HepG2 (cell line): ENCODE measurements around the gene ABTB2. TPM values are rescaled to one million over a fixed set of nuclear protein-coding genes. Genes with fewer than 3 reads are reported as not detected.

Experiments used
- ARHGAP35 ChIP-seq: sonication (generic); formaldehyde crosslinking; IDR thresholded peaks from 2 replicates; pipeline ENCODE4 v1.9.0; 2022; ENCODE audit warnings: mild to moderate bottlenecking, inconsistent platforms, moderate library complexity, missing genetic modification reagents, borderline replicate concordance
- LRRFIP1 ChIP-seq: sonication (generic); formaldehyde crosslinking; conservative IDR thresholded peaks from 2 replicates; pipeline ENCODE4 v1.4.0; 2020; ENCODE audit warnings: missing genetic modification reagents
- MEF2D ChIP-seq: sonication (generic); formaldehyde crosslinking; IDR thresholded peaks from 2 replicates; pipeline ENCODE4 v1.5.1; 2020; ENCODE audit warnings: mild to moderate bottlenecking, missing genetic modification reagents
- MTA3 ChIP-seq: sonication (generic); formaldehyde crosslinking; IDR thresholded peaks from 2 replicates; pipeline ENCODE4 v1.4.0; 2020; ENCODE audit warnings: missing genetic modification reagents
- NKX3-1 ChIP-seq: sonication (generic); formaldehyde crosslinking; IDR thresholded peaks from 2 replicates; pipeline ENCODE4 v1.5.0; 2020; ENCODE audit warnings: missing genetic modification reagents
- RFXAP ChIP-seq: sonication (generic); formaldehyde crosslinking; IDR thresholded peaks from 2 replicates; pipeline ENCODE4 v1.4.0; 2020; ENCODE audit warnings: missing genetic modification reagents, borderline replicate concordance
- SMAD3 ChIP-seq: sonication (generic); formaldehyde crosslinking; IDR thresholded peaks from 2 replicates; pipeline ENCODE4 v1.4.0; 2020; ENCODE audit warnings: missing genetic modification reagents
- TCF7L2 ChIP-seq: IDR thresholded peaks from 2 replicates; pipeline ENCODE4 v1.6.1; 2011; ENCODE audit warnings: mild to moderate bottlenecking, low read depth, low read length, moderate library complexity
- ZBTB39 ChIP-seq: sonication (generic); formaldehyde crosslinking; IDR thresholded peaks from 2 replicates; pipeline ENCODE4 v1.5.0; 2020; ENCODE audit warnings: missing genetic modification reagents
- ZNF460 ChIP-seq: sonication (generic); formaldehyde crosslinking; IDR thresholded peaks from 2 replicates; pipeline ENCODE4 v1.5.1; 2020; ENCODE audit warnings: missing genetic modification reagents, mild to moderate bottlenecking, borderline replicate concordance
- ZSCAN9 ChIP-seq: IDR thresholded peaks from 2 replicates; pipeline ENCODE4 v1.6.1; 2016; ENCODE audit warnings: borderline replicate concordance
- polyA plus RNA-seq, 8 experiments: library from polyadenylated mRNA; depleted of rRNA in 3 of 8; stranded (reverse) in 7 of 8; unstranded in 1 of 8; fragments of >200 nt; fragmentation: Illumina TruSeq in 4 of 8; extraction: Trizol in 4 of 8; gene quantifications; 2 replicates each; pipeline versions ENCODE4 v1.2.1 to v1.2.3, GENCODE V29; 2011 to 2016; ENCODE audit warnings: low read depth in 4 of 8, missing spikeins in 1 of 8, mixed read lengths in 1 of 8; ENCODE audit not compliant: insufficient read depth in 1 of 8
- total RNA-seq, 5 experiments: library from RNA; depleted of rRNA; stranded (reverse); fragments of >200 nt; fragmentation: Illumina TruSeq; extraction: Trizol; gene quantifications; 2 replicates each; pipeline ENCODE4 v1.2.3, GENCODE V29; 2016; ENCODE audit warnings: low read depth in 1 of 5
- TF ChIP-seq, protein P1 (sequence below): sonication (generic); formaldehyde crosslinking; IDR thresholded peaks from 2 replicates; pipeline ENCODE4 v1.5.1; 2020; ENCODE audit warnings: mild to moderate bottlenecking, missing genetic modification reagents, borderline replicate concordance
- TF ChIP-seq, protein P2 (sequence below): sonication (generic); formaldehyde crosslinking; IDR thresholded peaks from 2 replicates; pipeline ENCODE4 v1.4.0; 2020; ENCODE audit warnings: missing genetic modification reagents

ABTB2 gene
- total and polyA plus RNA-seq, 2 of the 13 experiments (the other 11 are each of a cell fraction or from before 2014, with no cell fraction given) = 5.1 to 15.4 TPM

DNA sequence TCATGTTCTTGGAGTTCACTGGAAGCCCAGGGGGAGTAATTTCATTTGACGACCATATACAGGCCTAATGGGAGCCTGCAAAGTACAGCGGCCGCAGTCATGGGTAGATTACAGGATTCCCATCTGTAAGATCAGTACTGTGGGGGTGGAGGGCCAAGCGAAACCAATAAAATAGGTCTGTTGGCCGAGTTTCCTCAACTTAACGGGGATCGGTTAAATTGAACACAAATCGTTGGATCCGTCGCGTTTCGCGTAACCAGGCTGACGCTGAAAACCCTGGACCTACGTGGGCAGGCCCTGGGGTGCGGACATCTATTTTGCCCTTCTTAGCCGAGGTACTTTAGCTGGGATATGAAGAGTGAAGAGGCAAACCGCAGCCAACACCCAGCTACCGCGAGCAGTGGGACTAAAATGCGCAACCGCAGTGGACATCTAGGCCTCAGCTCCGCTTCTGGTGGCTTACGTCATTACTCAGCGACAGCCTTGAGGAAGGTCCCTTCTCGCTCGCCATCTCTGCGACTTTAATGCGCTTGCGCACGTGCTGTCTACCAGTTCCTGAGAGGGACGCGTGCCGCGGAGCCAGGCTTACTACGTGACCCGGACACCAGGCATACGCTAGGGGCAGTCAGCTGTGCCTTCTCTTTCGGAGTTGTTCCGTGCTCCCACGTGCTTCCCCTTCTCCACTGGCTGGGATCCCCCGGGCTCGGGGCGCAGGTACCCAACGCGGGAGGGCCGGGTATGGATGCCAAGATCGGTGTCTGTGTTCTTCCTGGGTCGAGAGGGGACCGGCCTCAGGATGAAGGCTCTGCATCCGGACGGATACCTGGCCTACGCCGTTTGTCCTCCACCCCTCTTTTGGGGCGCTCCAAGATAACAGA is 252.5 kb downstream of the ABTB2 start, which contains the start of gene NAT10 (continued):
- TF ChIP-seq, protein P1, sequence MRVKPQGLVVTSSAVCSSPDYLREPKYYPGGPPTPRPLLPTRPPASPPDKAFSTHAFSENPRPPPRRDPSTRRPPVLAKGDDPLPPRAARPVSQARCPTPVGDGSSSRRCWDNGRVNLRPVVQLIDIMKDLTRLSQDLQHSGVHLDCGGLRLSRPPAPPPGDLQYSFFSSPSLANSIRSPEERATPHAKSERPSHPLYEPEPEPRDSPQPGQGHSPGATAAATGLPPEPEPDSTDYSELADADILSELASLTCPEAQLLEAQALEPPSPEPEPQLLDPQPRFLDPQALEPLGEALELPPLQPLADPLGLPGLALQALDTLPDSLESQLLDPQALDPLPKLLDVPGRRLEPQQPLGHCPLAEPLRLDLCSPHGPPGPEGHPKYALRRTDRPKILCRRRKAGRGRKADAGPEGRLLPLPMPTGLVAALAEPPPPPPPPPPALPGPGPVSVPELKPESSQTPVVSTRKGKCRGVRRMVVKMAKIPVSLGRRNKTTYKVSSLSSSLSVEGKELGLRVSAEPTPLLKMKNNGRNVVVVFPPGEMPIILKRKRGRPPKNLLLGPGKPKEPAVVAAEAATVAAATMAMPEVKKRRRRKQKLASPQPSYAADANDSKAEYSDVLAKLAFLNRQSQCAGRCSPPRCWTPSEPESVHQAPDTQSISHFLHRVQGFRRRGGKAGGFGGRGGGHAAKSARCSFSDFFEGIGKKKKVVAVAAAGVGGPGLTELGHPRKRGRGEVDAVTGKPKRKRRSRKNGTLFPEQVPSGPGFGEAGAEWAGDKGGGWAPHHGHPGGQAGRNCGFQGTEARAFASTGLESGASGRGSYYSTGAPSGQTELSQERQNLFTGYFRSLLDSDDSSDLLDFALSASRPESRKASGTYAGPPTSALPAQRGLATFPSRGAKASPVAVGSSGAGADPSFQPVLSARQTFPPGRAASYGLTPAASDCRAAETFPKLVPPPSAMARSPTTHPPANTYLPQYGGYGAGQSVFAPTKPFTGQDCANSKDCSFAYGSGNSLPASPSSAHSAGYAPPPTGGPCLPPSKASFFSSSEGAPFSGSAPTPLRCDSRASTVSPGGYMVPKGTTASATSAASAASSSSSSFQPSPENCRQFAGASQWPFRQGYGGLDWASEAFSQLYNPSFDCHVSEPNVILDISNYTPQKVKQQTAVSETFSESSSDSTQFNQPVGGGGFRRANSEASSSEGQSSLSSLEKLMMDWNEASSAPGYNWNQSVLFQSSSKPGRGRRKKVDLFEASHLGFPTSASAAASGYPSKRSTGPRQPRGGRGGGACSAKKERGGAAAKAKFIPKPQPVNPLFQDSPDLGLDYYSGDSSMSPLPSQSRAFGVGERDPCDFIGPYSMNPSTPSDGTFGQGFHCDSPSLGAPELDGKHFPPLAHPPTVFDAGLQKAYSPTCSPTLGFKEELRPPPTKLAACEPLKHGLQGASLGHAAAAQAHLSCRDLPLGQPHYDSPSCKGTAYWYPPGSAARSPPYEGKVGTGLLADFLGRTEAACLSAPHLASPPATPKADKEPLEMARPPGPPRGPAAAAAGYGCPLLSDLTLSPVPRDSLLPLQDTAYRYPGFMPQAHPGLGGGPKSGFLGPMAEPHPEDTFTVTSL (CRISPR knock-in tag) = no peak; the same call in 1 of the 2 replicates
- no peak; the same call in 1 of the 2 replicates for TF ChIP-seq LRRFIP1 (CRISPR knock-in tag)
- peak; percentile 75; the same call in 1 of the 2 replicates for TF ChIP-seq SMAD3 (CRISPR knock-in tag)
- no peak; the same call in 1 of the 2 replicates for TF ChIP-seq ZNF460 (CRISPR knock-in tag)
- TF ChIP-seq TCF7L2 = no peak
- TF ChIP-seq ZBTB39 (CRISPR knock-in tag) = no peak; the same call in 1 of the 2 replicates
- peak; percentile 32; the same call in 1 of the 2 replicates for TF ChIP-seq NKX3-1 (CRISPR knock-in tag)
- no peak; the same call in 1 of the 2 replicates for TF ChIP-seq MEF2D (CRISPR knock-in tag)
- TF ChIP-seq MTA3 (CRISPR knock-in tag) = no peak
- no peak for TF ChIP-seq ZSCAN9 (CRISPR knock-in tag)
- TF ChIP-seq, protein P2, sequence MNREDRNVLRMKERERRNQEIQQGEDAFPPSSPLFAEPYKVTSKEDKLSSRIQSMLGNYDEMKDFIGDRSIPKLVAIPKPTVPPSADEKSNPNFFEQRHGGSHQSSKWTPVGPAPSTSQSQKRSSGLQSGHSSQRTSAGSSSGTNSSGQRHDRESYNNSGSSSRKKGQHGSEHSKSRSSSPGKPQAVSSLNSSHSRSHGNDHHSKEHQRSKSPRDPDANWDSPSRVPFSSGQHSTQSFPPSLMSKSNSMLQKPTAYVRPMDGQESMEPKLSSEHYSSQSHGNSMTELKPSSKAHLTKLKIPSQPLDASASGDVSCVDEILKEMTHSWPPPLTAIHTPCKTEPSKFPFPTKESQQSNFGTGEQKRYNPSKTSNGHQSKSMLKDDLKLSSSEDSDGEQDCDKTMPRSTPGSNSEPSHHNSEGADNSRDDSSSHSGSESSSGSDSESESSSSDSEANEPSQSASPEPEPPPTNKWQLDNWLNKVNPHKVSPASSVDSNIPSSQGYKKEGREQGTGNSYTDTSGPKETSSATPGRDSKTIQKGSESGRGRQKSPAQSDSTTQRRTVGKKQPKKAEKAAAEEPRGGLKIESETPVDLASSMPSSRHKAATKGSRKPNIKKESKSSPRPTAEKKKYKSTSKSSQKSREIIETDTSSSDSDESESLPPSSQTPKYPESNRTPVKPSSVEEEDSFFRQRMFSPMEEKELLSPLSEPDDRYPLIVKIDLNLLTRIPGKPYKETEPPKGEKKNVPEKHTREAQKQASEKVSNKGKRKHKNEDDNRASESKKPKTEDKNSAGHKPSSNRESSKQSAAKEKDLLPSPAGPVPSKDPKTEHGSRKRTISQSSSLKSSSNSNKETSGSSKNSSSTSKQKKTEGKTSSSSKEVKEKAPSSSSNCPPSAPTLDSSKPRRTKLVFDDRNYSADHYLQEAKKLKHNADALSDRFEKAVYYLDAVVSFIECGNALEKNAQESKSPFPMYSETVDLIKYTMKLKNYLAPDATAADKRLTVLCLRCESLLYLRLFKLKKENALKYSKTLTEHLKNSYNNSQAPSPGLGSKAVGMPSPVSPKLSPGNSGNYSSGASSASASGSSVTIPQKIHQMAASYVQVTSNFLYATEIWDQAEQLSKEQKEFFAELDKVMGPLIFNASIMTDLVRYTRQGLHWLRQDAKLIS (CRISPR knock-in tag) = no peak
- peak; percentile 81 for TF ChIP-seq RFXAP (CRISPR knock-in tag)
- TF ChIP-seq ARHGAP35 (CRISPR knock-in tag) = peak; percentile 52; the same call in 1 of the 2 replicates
